ENCODE data around the gene CNN3. TPM values are rescaled to one million over a fixed set of nuclear protein-coding genes. Genes with fewer than 3 reads are reported as not detected.

CNN3 gene
- total and polyA plus RNA-seq, 2 donors (not counting 3 experiments of a cell fraction or from before 2014, with no cell fraction given), result 174 to 392 TPM

DNA sequence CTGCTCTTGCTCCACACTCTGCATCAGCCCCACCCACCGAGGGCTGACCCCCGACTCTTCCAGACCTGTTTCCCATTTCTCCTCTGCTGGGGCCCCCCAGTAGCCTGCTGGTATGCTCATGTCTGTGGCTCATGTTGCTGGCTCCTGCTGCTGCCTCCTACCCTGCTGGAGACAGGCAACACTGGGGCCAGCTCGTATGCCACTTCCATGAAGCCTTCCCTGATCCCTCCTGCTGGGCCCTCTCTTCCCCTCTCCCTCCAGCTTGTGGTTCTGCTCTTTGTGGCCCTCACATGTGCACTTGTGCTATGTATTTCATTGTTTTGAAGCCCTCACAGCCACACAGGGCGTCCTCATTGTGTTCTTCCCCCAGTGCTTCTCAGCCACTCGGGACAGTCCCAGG is 40.5 kb downstream of the CNN3 start:
- intact Hi-C loops (cut with micrococcal nuclease), result loop anchor here (2.0 kb wide), 1 partner anchor 32 kb away; no protein-coding TSS in a partner anchor
- H3K9me3 ChIP-seq (replicated peaks; ENCODE audit: control insufficient read depth, insufficient read depth, low read length), result no peaks in the 10 kb centered on the region
- CTCF ChIA-PET, result interaction anchor here (1.6 to 6.9 kb wide), 4 partner anchors 14 to 157 kb away, joined by 4 to 38 read pairs (median 19); no protein-coding TSS in a partner anchor

More for the DNA sequence above, 40.5 kb downstream of the CNN3 start:
- Histone ChIP-seq H3K4me3 (replicated peaks in 1 of 3; ENCODE audit: insufficient read depth in 1 of 3, low read depth in 1 of 3, low read length in 3 of 3) (no peak overlapping the region), H3K4me1 (ENCODE audit: control insufficient read depth, extremely low read depth, insufficient read depth, low read length) (peaks cover 3% of the 10 kb centered on the region), H3K27me3 (ENCODE audit: control insufficient read depth in 2 of 2, insufficient read depth in 2 of 2, low read length in 2 of 2) (no peaks in the 10 kb centered on the region), H2AFZ (ENCODE audit: low read depth, low read length) (no peak overlapping the region), H3K79me2 (ENCODE audit: control insufficient read depth, insufficient read depth, low read length) (no peaks in the 10 kb centered on the region), H3K9me1 (replicated peaks; ENCODE audit: control insufficient read depth, extremely low read depth, insufficient read depth, low read length) (no peaks in the 10 kb centered on the region), H3K4me2 (ENCODE audit: insufficient read depth, low read length) (no peak overlapping the region), H3K27ac (ENCODE audit: insufficient read depth, low read depth, low read length) (no peak overlapping the region), H3K9ac (replicated peaks; ENCODE audit: extremely low read depth, insufficient read depth, low read length) (no peak overlapping the region), H4K20me1 (replicated peaks; ENCODE audit: control insufficient read depth, extremely low read depth, insufficient read depth, low read length) (no peaks in the 10 kb centered on the region), H3K36me3 (ENCODE audit: control insufficient read depth in 2 of 2, extremely low read depth in 1 of 2, insufficient read depth in 2 of 2, low read length in 2 of 2) (no peaks in the 10 kb centered on the region)
- FAIRE-seq (no peak), DNase-seq (ENCODE audit: low read depth, low spot score) (no peak)
- TF ChIP-seq, protein P1, sequence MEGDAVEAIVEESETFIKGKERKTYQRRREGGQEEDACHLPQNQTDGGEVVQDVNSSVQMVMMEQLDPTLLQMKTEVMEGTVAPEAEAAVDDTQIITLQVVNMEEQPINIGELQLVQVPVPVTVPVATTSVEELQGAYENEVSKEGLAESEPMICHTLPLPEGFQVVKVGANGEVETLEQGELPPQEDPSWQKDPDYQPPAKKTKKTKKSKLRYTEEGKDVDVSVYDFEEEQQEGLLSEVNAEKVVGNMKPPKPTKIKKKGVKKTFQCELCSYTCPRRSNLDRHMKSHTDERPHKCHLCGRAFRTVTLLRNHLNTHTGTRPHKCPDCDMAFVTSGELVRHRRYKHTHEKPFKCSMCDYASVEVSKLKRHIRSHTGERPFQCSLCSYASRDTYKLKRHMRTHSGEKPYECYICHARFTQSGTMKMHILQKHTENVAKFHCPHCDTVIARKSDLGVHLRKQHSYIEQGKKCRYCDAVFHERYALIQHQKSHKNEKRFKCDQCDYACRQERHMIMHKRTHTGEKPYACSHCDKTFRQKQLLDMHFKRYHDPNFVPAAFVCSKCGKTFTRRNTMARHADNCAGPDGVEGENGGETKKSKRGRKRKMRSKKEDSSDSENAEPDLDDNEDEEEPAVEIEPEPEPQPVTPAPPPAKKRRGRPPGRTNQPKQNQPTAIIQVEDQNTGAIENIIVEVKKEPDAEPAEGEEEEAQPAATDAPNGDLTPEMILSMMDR (IDR thresholded peaks at IDR 0.05; ENCODE audit: extremely low read depth in 1 of 2, insufficient read depth in 1 of 2, low read depth in 1 of 2, low read length in 2 of 2), result no peak
- TF ChIP-seq GATA2 (IDR thresholded peaks at IDR 0.05; ENCODE audit: insufficient read depth, insufficient read length, low read depth, low read length) (no peak), MYC (IDR thresholded peaks at IDR 0.05; ENCODE audit: low read depth, low read length) (no peak), POLR2AphosphoS5 (IDR thresholded peaks at IDR 0.05; ENCODE audit: insufficient read depth, low read depth, low read length) (no peak), FOS (IDR thresholded peaks at IDR 0.05; ENCODE audit: borderline replicate concordance, insufficient read depth, low read length) (no peak), JUN (IDR thresholded peaks at IDR 0.05; ENCODE audit: borderline replicate concordance, insufficient read depth, insufficient read length, low read depth) (no peak), POLR2A (IDR thresholded peaks at IDR 0.05; ENCODE audit: low read depth, low read length) (no peak), EZH2 (IDR thresholded peaks at IDR 0.05; ENCODE audit: borderline replicate concordance, low read depth, low read length, severe bottlenecking) (no peak)
- TF ChIP-seq, protein P2, sequence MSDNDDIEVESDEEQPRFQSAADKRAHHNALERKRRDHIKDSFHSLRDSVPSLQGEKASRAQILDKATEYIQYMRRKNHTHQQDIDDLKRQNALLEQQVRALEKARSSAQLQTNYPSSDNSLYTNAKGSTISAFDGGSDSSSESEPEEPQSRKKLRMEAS (IDR thresholded peaks at IDR 0.05; ENCODE audit: insufficient read depth, insufficient read length), result no peak
- dilution Hi-C loops (cut with MboI; ENCODE audit: extremely low pct_ligation_motif_present, low sequenced_read_pairs), result no loop called here
- no TSS peak for BruUV-seq (replicated peaks)
- POLR2A ChIA-PET, result no interaction called here

All from endothelial cell of umbilical vein (primary cell).